GM21786 (cell line): Measurements from ENCODE around the gene TPSB2.
"Not testable (repeated sequence)": the region's sequence is repeated elsewhere in the genome, so short reads cannot be mapped to it uniquely, and the experiment has no call there.

Experiments used
- ATAC-seq: cut with Tn5 transposase; IDR thresholded peaks from one replicate; pipeline ENCODE4 v1.9.1; 2021; ENCODE audit not compliant: unreplicated experiment

The TPSB2 gene

DNA sequence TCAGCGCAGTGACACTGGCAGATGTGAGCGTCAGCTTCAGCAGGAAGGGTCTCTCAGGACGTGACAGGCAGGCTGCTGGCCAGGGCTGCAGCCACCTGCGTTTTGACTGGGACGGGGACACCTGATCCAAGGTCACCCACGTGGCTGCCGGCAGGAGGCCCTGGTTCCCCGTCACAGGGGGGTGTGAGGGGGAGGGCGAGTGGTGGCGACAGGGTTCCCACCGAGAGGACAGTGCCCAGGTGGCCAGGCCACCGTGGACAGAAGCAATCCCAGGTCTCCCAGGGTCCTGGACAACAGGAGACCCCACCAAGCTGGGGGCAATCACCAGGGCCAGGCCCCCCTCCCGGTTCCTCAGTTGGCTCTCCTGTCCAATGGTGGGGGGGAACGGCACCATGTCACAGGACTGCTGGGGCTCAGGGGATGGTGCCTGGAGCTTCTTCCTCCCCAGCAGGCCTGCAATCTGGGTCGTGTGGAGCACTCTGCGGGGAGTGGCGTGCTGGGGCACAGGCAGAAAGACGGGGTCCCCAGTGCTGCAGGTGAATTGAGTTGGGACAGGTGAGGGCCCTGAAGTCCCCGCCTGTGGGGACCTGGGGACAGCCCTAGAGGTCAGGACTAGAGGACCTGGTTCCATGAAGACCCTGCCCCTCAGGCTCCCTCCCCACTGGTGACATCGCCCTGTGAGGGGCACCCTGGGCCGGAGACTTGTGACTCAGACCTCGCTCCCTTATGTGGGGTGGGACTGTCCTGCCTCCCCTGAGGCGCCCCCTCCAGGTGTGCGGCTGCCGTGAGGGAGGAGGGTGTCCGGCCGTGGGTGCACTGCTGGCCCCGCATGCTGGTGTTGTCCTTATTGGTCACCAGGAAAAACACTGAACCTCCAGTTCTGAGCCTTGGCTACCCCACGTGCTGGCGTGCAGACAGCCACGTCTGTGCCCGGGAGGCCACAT, 14.2 kb upstream of the TPSB2 start:
- not testable (repeated sequence) for ATAC-seq

DNA sequence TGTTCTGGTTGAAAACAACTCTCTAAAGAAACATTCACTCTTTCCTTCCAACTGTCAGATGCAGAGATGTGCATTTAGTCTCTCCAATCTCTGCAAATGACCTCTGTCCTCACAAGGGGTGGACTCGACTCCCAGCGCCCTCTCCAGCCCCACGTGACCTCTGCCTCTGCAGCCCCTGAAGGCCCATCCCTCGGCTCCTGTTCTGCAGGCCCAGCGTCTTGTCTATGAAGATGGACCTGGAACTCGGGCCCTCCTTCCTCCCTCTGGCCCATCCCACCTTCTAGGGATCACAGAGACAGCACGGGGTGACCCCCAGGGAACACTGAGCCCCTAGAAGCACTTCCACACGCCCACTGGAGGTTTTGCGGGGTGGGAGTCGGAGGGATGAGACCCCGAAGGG, 13.4 kb upstream of the TPSB2 start:
- not testable (repeated sequence) for ATAC-seq

DNA sequence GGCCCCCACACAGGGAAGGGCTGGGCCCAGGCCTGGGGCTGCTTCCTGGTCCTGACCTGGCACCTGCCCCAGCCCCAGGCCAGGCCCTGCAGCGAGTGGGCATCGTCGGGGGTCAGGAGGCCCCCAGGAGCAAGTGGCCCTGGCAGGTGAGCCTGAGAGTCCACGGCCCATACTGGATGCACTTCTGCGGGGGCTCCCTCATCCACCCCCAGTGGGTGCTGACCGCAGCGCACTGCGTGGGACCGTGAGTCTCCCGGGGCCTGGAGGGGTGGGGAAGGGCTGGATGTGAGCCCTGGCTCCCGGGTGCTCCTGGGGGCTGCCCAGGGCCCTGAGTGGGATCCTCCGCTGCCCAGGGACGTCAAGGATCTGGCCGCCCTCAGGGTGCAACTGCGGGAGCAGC, 11.1 kb upstream of the TPSB2 start:
- ATAC-seq = not testable (repeated sequence)

DNA sequence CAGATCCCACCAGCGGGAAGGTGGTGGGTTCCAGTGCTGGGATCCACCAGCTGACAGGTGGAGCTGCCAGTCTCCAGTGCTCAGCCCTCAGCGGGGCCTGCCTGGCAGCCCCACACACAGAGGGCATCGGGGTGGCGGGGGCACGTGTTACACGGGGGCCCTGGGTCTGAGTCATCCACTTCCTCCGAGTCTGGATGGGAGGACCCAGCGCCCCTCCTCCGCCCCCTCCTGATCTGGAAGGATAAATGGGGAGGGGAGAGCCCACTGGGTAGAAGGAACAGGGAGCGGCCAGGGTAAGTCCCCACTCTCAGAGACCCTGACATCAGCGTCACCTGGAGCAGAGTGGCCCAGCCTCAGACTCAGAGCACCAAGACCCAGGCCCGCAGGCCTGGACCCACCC, 10.5 kb upstream of the TPSB2 start, which contains the start of gene TPSAB1:
Gene TPSAB1 (plus strand): TSS at position 270 of the 400 bp plus-strand sequence. CDS start 234 bp downstream, outside the sequence.
- not testable (repeated sequence) for ATAC-seq

DNA sequence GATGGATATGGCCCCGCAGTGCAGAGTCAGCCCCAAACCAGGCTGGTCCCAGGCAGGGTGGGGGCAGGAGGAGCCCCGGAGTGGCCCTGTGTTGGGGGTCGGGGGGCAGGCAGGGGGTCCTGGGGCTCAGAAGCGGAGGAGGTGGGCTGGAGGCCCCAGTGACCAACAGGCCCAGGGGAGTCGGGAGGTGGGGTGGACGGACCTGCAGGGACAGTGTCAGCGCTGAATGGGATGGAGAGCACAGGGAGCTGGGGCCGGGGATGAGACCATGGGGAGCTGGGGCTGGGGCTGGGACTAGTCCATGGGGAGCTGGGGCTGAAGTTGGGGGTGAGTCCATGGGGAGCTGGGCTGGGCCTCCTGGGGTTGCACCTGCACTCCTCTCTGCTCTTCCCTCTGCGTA, 9.6 kb upstream of the TPSB2 start:
- not testable (repeated sequence) for ATAC-seq

DNA sequence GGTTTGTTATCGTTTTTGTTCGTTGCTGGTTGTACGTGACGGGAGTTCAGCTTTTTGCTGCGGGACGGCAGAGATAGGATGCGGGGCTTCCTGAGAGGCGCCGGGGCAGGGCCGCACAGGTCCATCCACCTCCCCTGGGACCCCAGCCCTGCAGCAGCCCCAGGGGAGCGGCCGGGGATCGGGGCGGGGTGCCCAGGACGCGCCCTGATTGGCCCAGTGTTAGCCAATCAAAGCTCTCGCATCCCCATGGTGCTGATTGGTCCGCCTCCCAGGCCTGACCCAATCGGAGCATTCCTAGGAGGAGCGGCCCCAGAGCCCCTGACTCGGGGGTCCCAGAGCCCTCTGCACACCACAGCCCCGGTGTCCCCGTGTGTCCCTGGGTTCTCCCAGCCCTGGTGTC, 8.9 kb upstream of the TPSB2 start:
- ATAC-seq = not testable (repeated sequence)

DNA sequence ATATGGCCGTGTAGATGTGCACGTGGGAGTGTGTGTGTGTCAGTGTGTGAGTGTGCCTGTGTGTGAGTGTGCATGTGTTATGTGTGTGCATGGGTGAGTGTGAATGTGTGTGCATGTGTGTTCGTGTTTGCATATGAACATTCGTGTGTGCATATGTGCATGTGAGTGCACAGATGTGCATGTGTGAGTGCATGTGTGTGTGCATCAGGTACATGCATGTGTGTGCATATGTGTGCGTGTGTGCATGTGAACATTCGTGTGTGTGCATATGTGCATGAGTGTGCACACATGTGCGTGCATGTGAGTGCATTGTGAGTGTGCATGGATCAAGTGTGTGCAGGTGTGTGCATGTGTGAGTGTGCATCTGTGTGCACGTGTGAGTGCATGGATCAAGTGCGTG, 8.0 kb upstream of the TPSB2 start:
- no peak for ATAC-seq

DNA sequence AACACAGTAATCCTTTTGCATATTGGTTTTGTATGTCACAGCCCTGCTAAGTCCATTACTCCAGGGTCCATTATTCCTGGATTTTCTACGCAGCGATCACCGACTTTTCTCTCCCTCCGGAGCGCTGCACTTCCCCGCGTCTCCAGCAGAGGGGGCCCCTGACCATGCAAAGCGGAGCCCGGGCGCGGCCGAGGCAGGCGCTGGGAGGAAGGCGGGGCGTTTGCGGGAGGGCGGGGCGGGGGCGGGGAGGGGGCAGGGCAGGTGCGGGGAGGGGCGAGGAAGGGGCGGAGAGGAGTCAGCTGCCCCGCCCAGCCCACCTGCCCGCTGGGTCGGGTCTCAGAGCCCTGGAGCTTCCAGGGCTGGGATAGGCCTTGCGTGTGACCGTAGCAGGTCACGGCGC, 6.7 kb upstream of the TPSB2 start:
- ATAC-seq = not testable (repeated sequence)

DNA sequence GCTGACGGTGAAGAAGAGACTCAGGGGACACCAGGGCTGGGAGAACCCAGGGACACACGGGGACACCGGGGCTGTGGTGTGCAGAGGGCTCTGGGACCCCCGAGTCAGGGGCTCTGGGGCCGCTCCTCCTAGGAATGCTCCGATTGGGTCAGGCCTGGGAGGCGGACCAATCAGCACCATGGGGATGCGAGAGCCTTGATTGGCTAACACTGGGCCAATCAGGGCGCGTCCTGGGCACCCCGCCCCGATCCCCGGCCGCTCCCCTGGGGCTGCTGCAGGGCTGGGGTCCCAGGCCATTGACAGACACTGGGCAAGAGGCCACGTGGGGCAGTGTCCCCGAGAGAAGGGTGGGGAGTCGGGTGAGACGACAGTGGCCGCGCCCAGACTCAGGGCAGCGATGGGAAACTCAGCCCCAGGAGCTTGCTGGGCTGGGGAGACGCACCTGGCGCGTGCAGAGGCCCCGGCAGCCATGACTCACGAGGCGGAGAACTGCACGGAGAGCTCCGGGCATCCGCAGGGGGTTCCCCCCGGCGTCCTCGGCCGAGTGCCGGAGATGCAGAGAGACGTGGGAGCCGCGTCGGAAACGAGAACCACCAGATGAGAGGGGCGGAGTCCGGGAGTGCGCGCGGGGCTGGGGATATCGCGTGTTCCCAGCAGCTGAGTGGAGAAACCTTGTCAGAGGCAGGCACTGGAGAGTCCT, 2.2 kb upstream of the TPSB2 start:
- ATAC-seq = not testable (repeated sequence)

DNA sequence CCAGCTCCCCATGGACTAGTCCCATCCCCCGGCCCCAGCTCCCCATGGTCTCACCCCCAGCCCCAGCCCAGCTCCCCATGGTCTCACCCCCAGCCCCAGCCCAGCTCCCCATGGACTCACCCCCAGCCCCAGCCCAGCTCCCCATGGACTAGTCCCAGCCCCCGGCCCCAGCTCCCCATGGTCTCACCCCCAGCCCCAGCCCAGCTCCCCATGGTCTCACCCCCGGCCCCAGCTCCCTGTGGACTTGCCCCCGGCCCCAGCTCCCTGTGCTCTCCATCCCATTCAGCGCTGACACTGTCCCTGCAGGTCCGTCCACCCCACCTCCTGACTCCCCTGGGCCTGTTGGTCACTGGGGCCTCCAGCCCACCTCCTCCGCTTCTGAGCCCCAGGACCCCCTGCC, 1.3 kb upstream of the TPSB2 start:
- ATAC-seq = not testable (repeated sequence)

DNA sequence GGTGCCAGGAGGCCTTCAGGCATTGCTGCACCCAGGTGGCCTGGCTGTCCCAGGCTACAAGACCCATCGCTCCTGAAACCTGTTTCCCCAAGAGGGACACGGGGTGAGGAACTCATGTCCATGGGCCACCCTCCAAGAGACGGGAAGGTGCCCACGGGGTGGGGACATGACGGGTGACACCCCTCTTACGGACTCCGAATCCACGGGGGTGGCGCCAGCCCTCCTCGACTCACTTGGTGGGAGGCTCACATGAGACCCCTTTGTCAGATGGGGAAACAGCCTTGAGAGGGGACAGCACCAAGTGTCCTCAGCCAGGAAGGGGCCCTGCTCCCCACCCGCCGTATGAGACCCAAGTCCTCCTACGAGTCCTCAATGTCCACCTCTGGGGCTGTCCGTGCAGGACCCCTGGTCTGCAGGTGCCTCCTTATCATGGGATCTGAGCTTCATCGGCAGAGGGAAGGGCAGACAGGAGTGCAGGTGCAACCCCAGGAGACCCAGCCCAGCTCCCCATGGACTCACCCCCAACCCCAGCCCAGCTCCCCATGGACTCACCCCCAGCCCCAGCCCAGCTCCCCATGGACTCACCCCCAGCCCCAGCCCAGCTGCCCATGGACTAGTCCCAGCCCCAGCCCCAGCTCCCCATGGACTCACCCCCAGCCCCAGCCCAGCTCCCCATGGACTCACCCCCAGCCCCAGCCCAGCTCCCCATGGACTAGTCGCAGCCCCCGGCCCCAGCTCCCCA, 658 bp upstream of the TPSB2 start:
- not testable (repeated sequence) for ATAC-seq

DNA sequence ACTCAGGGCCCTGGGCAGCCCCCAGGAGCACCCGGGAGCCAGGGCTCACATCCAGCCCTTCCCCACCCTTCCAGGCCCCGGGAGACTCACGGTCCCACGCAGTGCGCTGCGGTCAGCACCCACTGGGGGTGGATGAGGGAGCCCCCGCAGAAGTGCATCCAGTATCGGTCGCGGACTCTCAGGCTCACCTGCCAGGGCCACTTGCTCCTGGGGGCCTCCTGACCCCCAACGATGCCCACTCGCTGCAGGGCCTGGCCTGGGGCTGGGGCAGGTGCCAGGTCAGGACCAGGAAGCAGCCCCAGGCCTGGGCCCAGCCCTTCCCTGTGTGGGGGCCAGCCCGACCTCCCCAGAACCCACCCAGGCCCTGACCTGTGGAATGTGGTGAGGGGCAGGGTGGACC, 508 bp downstream of the TPSB2 start:
- ATAC-seq = not testable (repeated sequence)

DNA sequence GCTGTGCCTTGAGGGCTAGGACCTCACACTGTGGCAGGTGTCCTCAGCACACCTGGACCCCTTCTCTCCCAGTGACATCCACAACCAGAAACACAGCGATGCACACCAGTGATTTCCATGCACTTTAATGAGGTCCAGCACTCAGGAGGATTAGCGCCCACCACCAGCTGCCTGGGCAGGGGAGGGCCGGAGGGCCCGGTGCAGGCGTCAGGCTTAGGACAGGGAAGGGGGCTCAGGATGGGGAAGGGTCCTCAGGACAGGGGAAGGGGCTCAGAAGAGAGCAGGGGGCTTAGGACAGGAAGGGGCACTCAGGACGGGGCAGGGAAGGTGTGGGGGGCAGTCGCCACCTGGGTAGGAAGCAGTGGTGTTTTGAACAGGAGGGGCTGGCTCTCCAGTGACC, 1.8 kb downstream of the TPSB2 start:
- not testable (repeated sequence) for ATAC-seq

DNA sequence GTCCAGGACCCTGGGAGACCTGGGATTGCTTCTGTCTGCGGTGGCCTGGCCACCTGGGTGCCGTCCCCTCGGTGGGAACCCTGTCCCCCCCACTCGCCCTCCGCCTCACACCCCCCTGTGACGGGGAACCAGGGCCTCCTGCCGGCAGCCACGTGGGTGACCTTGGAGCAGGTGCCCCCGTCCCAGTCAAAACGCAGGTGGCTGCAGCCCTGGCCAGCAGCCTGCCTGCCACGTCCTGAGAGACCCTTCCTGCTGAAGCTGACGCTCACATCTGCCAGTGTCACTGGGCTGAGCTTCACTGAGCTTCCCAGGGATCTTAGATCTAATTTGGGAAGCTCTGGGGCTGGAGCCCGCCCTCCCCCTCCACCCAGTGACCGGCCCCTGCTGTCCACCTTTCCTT, 3.3 kb downstream of the TPSB2 start:
- not testable (repeated sequence) for ATAC-seq

DNA sequence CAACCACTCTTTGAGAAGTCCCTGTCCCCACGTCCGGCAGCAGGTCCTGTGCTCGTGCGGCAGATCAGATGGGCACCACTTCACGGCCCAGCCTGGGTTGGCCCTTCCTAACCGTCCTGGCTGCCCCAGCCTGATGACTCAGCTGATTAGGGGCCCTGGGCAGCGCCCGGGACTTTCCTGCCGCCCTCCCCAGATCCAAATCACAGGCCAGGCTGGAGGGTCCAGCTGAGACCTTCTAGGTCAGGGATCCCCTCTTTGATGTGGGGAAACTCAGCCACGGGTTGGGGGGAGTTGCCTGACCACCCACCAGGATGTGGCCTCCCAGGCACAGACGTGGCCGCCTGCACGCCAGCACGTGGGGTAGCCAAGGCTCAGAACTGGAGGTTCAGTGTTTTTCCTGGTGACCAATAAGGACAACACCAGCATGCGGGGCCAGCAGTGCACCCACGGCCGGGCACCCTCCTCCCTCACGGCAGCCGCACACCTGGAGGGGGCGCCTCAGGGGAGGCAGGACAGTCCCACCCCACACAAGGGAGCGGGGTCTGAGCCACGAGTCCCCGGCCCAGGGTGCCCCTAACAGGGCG, 4.2 kb downstream of the TPSB2 start:
- ATAC-seq = not testable (repeated sequence)

DNA sequence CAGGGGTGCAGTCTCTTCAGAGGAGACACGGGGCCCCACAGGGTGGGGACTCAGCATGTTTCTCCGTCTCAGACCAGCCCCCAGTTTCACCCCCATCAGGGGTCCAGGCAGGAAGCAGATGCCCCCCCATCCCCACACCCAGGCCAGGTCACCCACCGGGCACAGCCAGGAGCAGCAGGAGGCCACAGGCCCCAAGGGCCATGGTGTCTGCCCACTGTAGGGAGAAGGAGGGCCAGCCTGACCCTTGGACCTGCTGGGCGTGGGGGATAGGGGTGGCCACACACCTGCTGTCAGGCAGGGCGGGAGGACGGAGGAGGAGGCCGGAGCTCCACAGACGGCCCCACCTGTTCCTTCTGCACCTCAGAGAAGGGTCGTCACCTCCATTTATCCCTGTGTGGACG, 4.9 kb downstream of the TPSB2 start, which contains the start of gene TPSG1:
Gene TPSG1 (minus strand): TSS at position 218 of the 401 bp plus-strand sequence. CDS start 16 bp downstream, at position 202.
- no peak for ATAC-seq

DNA sequence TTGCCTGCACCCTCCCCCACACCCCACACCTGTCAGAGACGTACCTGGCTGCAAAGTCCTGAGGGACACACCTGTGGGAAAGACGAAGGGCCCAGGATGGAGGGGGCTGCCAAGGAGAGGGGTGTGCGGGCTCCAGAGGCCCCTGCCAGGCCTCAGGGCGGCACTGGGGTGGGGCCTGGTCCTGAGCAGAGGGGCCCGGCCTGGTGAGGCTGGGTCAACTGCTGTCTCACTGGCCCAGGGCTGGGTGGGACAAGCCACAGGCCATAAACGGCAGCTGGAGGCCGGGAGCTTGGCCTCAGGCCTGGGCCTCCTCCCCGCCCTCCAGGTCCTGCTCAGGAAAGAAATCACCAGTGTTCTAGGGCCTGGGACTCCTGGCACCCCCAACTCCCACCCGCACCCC, 5.4 kb downstream of the TPSB2 start:
- no peak for ATAC-seq

DNA sequence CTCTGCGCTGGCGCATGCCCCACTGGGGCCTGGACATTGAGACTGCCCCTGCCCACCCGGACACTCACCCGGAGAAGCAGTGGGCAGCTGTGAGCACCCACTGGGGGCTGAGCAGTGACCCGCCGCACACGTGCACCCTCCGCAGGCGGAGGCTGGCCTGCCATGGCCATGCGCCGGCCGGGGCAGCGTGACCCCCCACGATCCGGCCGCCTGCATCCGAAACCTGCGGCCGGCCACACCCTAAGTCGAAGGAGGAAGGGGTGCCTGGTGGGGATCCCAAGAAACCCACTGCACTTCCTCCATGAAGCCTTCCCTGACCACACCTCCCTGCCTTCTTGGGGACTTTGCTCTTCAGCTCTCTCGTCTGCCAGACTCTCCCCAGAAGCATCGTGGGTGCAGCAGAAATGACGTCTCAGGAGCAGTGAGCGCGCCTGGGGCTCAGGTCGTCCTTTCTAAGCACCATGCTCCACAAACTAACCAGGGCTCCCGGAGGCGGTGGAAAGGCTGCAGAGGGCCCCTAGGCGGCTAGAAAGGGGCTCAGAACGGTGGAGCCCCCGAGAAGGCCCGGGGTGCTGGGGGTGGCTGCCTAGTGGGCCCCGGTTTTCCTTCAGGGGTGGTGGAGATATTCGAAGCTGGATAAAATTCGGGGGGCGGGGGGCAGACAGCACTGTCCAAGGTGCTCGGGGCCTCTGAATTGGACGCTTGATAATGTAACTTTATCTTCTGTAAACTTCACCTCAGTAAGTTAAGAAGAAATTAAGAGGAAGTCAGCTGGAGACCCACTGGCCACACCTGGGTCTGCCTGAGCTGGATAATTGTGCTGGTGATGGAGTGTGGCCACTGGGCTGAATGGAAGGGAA, 6.4 kb downstream of the TPSB2 start:
- no peak for ATAC-seq

DNA sequence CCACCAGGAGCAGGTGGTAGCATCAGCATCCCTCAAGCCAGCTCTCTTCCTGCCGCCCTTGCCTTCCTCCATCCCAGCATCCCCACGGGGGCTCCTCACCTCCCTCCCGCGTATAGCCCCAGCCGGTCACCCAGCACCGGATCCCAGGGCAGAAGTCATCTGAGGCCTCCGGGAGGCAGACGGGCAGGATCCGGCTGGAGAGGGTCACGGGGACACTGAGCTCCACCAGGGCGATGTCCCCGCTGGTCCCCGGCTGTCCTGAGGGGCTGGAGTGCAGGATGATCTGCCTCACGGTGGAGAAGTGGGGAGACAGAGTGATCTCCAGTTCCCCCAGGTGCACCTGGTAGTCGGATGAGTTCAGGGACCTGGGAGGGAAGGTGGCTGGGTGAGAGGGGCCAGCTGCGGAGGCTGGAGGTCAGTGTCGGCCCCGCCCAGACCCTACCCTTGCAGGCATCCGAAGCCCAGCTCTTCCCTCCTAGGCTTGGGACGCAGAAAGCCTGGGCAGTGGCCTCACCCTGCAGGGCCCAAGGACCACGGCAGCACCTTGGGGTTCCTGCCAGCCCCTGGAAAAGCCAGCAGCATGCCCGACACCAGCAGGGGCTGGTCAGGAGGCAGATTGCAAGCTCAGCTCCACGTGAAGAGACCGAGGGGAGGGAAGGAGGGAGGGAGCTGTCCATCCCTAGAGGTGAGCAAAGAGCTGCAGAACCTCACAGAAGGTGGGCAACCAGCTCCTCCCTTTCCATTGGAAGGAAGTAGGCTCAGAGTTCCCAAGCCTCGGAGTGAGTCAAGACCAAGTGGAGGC, 7.2 kb downstream of the TPSB2 start:
- ATAC-seq = no peak
